Measurements from ENCODE around the gene FAM76A.

The FAM76A gene

GRCh38 chr1:27736252-27736651 is 10.5 kb downstream of the FAM76A start:
- no peak for ATAC-seq

GRCh38 chr1:27741121-27741520 is 15.4 kb downstream of the FAM76A start:
- TF ChIP-seq, protein P1, sequence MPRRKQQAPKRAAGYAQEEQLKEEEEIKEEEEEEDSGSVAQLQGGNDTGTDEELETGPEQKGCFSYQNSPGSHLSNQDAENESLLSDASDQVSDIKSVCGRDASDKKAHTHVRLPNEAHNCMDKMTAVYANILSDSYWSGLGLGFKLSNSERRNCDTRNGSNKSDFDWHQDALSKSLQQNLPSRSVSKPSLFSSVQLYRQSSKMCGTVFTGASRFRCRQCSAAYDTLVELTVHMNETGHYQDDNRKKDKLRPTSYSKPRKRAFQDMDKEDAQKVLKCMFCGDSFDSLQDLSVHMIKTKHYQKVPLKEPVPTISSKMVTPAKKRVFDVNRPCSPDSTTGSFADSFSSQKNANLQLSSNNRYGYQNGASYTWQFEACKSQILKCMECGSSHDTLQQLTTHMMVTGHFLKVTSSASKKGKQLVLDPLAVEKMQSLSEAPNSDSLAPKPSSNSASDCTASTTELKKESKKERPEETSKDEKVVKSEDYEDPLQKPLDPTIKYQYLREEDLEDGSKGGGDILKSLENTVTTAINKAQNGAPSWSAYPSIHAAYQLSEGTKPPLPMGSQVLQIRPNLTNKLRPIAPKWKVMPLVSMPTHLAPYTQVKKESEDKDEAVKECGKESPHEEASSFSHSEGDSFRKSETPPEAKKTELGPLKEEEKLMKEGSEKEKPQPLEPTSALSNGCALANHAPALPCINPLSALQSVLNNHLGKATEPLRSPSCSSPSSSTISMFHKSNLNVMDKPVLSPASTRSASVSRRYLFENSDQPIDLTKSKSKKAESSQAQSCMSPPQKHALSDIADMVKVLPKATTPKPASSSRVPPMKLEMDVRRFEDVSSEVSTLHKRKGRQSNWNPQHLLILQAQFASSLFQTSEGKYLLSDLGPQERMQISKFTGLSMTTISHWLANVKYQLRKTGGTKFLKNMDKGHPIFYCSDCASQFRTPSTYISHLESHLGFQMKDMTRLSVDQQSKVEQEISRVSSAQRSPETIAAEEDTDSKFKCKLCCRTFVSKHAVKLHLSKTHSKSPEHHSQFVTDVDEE (CRISPR knock-in tag; IDR thresholded peaks at IDR 0.05): no peak
- no peak for TF ChIP-seq BACH2 (CRISPR knock-in tag; IDR thresholded peaks at IDR 0.05; ENCODE audit: borderline replicate concordance)
- no peak for TF ChIP-seq ZNF70 (CRISPR knock-in tag; IDR thresholded peaks at IDR 0.05)
- no peak for TF ChIP-seq RARB (CRISPR knock-in tag; IDR thresholded peaks at IDR 0.05)
- TF ChIP-seq CSDC2 (CRISPR knock-in tag; IDR thresholded peaks at IDR 0.05): no peak
- no peak for TF ChIP-seq TOX (CRISPR knock-in tag; IDR thresholded peaks at IDR 0.05; ENCODE audit: borderline replicate concordance)
- TF ChIP-seq, protein P2, sequence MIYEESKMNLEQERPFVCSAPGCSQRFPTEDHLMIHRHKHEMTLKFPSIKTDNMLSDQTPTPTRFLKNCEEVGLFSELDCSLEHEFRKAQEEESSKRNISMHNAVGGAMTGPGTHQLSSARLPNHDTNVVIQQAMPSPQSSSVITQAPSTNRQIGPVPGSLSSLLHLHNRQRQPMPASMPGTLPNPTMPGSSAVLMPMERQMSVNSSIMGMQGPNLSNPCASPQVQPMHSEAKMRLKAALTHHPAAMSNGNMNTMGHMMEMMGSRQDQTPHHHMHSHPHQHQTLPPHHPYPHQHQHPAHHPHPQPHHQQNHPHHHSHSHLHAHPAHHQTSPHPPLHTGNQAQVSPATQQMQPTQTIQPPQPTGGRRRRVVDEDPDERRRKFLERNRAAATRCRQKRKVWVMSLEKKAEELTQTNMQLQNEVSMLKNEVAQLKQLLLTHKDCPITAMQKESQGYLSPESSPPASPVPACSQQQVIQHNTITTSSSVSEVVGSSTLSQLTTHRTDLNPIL (CRISPR knock-in tag; IDR thresholded peaks at IDR 0.05; ENCODE audit: low read depth): no peak
- TF ChIP-seq POU6F1 (CRISPR knock-in tag; IDR thresholded peaks at IDR 0.05; ENCODE audit: borderline replicate concordance, low read depth): no peak
- TF ChIP-seq ZFP3 (CRISPR knock-in tag; IDR thresholded peaks at IDR 0.05): no peak
- no peak for ATAC-seq

More at GRCh38 chr1:27736252-27736651, 10.5 kb downstream of the FAM76A start:
- no peak for TF ChIP-seq TOX (CRISPR knock-in tag; IDR thresholded peaks at IDR 0.05; ENCODE audit: borderline replicate concordance)
- no peak for TF ChIP-seq OSR1 (CRISPR knock-in tag; IDR thresholded peaks at IDR 0.05)
- no peak for TF ChIP-seq ZNF70 (CRISPR knock-in tag; IDR thresholded peaks at IDR 0.05)
- no peak for TF ChIP-seq CSRNP3 (CRISPR knock-in tag; IDR thresholded peaks at IDR 0.05)
- TF ChIP-seq SNAI2 (CRISPR knock-in tag; IDR thresholded peaks at IDR 0.05): no peak
- no peak for TF ChIP-seq ESRRG (CRISPR knock-in tag; IDR thresholded peaks at IDR 0.05)
- TF ChIP-seq PPARA (CRISPR knock-in tag; IDR thresholded peaks at IDR 0.05; ENCODE audit: borderline replicate concordance): no peak
- TF ChIP-seq ARNTL (CRISPR knock-in tag; IDR thresholded peaks at IDR 0.05; ENCODE audit: borderline replicate concordance, low read depth): no peak
- TF ChIP-seq CSDC2 (CRISPR knock-in tag; IDR thresholded peaks at IDR 0.05): no peak

DNA sequence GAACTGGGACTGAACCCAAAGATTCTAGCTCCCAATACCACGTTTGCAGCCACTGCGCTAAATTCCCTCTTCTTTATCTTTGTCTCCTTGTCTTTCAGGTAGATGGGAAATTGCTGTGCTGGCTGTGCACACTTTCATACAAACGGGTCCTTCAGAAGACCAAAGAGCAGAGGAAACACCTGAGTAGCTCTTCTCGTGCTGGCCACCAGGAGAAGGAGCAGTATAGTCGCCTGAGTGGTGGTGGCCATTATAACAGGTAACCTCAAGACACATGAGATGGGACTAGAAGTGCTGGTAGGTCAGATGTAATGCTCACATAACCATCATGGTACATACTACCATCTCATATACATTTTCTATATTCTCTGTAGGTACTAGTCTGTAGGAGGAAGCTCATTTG is 18.8 kb downstream of the FAM76A start:
- no peak for ATAC-seq
- TF ChIP-seq POU6F1 (CRISPR knock-in tag; IDR thresholded peaks at IDR 0.05; ENCODE audit: borderline replicate concordance, low read depth): no peak
- TF ChIP-seq ZNF70 (CRISPR knock-in tag; IDR thresholded peaks at IDR 0.05): no peak
- no peak for TF ChIP-seq ISL1 (CRISPR knock-in tag; IDR thresholded peaks at IDR 0.05)
- no peak for TF ChIP-seq TOX (CRISPR knock-in tag; IDR thresholded peaks at IDR 0.05; ENCODE audit: borderline replicate concordance)
- TF ChIP-seq, protein P2 (CRISPR knock-in tag; IDR thresholded peaks at IDR 0.05; ENCODE audit: low read depth): no peak
- TF ChIP-seq, protein P1 (CRISPR knock-in tag; IDR thresholded peaks at IDR 0.05): no peak
- TF ChIP-seq ARNTL (CRISPR knock-in tag; IDR thresholded peaks at IDR 0.05; ENCODE audit: borderline replicate concordance, low read depth): no peak
